Activated CD4-positive, alpha-beta T cell treated with anti-CD3 and anti-CD28 coated beads for 1 hour (primary cell): ENCODE data around the gene C2CD4C.
"Not testable (repeated sequence)": the region's sequence is repeated elsewhere in the genome, so short reads cannot be mapped to it uniquely, and the experiment has no call there.

ENCODE experiments used
- DNase-seq: peaks from one replicate; pipeline ENCODE4 v3.0.0-alpha.2; 2020

Gene C2CD4C

DNA sequence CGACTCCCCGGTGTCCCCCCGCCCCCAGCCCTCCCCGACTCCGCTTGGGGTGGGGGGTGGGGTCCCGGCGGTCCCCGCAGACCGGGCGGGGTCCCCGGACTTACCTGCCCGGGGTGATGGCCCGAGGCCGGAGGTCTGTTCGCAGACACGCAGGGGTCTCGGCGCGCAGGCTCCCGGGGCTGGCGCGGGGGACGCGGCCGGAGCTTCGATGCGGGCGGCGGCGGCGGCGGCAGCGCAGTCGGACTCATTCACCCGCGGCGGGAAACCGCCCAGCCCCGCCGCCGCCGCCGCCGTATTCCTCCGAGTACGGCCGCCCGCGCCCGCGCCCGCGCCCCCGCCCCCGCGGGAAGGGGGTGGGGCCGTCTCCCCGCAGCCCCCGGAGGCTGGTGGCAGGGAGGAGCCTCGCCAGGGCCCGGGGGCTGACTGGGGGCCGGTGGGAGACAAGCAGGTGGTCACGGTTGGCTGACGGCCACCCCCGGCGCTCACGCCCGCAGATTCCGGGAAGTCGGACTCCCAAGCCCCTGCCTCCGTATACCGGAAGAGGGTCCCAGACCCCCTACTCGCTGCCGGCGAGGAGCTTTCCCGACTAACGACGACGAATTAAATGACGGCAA, at the start of gene C2CD4C:
Gene C2CD4C, minus strand, starts transcription at position 246 of the 614 bp plus-strand sequence. CDS start 786 bp downstream, outside the sequence.
- DNase-seq: no peak

- no peak for DNase-seq
These were observed 49.4 kb upstream of the C2CD4C start for GRCh38 chr19:458091-459042.

DNA sequence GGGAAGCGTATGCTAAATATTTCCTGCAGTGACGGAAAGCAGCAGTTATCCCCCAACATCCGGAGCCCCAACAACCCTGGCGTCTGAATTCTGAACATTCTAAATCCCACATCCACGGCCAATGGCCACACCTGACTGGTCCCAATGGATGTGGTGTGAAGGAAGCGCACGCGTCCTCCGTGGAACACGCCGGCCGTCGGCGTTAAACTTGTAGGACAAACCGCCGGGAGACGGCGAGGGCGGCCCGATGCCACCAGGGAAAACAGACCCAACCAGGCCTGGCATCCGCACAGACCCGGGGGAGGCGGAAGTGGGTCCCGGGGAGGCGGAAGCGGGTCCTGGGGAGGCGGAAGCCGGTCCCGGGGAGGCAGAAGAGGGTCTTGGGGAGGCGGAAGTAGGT, 48.7 kb upstream of the C2CD4C start:
- DNase-seq: no peak

- DNase-seq: no peak
These were observed 47.7 kb upstream of the C2CD4C start for GRCh38 chr19:456547-457110.

- no peak for DNase-seq
These were observed 47.1 kb upstream of the C2CD4C start for GRCh38 chr19:455851-456546.

DNA sequence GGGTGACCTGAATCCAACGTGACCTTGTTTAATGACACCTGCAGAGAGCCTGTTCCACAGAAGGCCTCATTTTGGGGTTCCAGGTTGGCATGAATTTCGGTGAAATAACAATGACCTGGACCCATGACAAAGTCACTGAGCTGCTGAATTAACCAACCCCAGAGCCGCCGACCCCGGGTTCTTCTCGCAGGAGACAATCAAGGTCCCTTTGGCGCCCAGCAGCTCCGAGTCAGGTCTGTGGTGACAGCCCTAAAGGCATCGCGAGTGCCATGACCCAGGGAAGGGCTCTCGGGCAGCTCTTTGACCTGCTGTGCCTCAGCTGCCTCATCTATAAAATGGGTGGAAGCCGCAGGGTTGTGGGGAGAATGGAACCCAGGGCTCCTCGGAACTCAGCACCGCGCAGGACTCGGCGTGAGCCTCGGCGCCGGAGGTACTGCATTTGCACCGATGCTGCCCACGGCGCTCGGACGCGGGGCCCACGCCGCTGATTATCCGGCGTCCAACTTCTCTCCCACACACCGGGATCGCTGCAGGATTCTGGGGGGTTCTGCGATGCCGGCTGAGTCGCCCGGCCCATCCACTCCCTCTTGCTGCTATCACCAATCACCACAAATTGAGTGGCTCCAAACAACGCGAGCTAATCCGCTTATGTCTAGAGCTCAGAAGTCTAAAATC, 46.2 kb upstream of the C2CD4C start:
- no peak for DNase-seq

DNA sequence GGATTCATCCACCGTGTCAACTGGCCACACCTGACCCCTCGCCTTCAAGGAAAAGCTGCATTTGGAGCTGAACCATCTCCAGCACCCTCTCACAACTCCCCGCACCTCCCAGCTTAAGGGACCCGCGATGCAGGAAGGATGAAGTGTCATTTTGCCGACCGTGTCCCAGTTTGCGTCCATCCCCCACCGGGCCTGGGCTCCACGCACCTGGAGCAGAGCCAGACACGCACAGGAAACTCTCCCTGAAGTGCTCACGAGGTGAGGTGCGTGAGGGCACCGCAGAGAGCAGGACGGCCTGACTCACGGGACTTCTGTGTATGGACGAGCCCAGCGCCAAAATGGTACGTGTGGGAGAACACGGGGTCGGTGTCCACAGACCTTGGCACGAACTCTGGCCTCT, 44.7 kb upstream of the C2CD4C start:
- DNase-seq: no peak

GRCh38 chr19:452829-453228, 43.9 kb upstream of the C2CD4C start:
- no peak for DNase-seq

GRCh38 chr19:450912-451481, 42.0 kb upstream of the C2CD4C start:
- DNase-seq: not testable (repeated sequence)

- DNase-seq: no peak
These were observed 41.0 kb upstream of the C2CD4C start for GRCh38 chr19:449916-450315.

DNA sequence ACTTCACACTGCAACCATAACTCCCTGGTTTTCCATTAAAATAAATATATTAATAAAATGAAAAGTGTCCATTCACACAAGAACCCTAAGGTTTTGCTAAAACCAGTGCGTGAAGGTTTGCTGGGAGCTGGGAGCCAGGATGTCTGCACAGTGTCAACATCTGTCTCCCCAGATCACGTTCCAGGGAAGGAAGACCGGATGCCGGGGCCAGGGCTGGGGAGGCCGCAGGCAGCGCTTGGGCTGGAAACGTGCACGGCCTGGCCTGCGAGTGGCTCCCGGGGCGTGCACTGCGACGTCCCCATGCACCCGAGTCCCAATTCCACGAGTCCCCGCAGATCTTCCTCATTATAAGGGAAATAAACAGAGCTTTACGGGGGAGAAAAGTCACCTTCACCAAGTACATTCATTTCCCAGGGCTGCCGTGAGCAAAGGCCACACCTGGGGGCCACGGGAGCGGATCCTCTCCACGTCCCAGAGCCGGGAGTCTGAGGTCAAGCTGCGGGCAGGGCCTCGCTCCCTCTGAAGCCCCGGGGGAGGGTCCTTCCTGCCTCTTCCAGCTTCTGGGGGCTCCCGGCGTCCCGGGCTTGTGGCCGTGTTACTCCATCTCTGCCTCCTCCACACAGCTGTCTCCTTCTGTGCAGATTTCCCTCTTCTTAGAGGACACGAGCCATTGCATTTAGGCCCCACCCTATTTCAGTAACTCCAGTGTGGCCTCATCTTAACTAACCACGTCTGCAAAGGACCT, 39.0 kb upstream of the C2CD4C start:
- no peak for DNase-seq

GRCh38 chr19:447064-447426, 38.1 kb upstream of the C2CD4C start:
- DNase-seq: no peak

- DNase-seq: no peak
These were observed 35.8 kb upstream of the C2CD4C start for GRCh38 chr19:444677-445210.

DNA sequence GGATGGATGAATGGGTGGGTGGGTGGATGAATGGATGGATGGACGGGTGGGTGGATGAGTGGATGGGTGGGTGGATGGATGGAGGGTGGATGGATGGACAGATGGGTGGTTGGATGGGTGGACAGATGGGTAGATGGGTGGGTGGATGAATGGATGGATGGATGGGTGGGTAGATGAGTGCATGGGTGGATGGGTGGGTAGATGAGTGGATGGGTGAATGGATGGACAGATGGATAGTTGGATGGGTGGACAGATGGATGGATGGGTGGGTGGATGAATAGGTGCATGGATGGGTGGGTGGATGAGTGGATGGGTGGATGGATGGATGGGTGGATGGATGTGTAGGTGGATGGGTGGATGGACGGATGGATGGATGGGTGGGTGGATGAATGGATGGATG, 34.1 kb upstream of the C2CD4C start:
- no peak for DNase-seq

- no peak for DNase-seq
These were observed 33.1 kb upstream of the C2CD4C start for GRCh38 chr19:442085-442484.

DNA sequence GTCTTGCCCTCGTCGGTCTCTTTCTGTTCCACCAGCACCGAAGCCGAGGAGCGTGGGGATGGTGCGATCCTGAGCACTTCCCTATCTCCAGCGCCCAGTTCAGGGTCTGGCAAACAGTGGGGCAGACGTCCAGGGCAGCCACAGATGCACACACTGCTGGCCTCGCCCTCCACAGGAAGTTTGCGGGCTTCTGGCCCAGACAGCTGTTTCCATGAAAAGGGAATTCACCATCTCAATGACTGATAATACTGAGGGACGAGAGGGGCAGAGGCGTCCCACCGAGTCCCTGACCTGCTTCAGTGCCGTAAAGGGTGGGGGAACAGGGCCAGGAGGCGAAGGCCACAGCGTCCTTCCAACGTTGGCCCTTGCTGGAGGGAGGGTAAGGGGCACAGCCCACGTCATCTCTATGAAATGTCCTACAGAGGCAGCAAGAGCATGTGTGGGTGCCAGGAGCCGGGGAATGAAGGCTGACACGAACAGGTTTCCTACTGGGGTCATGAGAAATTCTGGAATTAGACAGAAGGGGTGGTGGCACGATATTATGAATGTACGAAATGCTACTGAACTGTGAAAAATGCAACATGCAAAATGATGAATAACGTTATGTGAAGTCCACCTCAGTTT, 32.4 kb upstream of the C2CD4C start:
- no peak for DNase-seq

DNA sequence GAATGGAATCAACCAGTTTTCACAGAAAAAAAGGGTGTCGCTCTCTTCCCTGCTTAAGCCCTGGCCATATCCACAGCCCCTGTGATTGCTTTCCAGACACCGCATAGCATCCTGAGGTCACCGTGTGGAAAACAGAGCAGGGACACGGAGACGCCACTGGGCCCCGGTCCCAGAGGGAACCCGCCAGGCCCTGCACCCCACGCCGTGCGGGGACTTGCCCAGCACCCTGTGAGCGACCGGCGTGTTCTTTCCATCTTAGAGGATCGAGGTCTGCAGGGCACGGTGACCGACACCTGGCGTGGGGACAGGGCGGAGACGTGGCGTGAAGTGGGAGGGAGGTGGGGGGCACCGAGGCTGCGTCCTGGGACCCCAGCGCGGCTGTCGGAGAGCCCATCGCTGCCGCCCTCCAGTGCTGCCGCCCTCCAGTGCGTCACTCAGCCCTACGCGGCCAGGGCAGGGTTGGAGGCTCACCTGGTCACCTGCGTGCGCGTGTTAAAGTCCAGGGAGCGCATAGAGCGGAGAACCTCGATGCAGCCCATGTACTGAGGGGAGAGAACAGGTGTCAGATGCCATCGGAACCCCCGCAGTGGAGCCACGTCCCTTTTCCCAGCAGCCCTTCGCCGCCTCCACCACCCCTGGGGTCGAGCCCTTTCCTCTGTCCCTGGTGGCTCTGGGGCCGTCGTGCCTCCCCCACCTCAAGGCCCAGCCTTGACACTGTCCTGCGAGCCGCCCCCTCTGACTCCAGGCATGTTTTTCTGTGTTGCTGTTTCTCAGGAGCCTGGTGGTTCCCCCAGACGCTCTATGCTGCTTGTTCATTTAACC, 31.7 kb upstream of the C2CD4C start:
- no peak for DNase-seq

DNA sequence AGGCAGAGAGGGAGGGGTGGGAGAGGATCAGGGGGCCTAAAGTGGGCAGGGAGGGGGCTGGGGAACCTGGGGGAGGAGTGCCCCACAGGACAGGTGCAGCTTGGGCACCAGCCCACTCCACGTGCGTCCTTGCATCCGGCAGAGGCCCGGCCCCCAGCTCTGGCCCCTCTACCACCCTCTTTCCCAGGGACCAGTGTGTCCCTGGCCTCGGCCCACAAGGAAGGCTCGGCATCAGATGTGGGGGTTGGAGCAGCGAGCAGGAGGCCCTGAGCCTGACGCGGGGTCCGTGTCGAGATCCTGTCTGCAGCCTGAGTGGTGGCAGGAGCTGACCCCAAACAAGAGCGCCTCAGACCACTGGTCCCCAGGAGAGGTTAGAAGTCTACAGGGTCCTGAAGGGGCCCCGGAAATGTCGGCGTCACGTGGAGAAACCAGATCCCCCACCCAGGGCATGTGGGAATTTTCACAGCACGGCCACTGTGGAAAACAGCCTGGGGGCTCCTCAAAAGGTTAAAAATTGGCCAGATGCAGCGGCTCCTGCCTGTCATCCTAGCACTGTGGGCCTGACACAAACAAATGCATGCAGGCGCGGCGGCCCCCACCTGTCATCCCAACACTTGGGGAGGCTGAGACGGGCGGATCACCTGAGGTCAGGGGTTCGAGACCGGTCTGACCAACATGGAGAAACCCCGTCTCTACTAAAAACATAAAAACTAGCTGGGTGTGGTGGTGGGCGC, 30.4 kb upstream of the C2CD4C start:
- DNase-seq: no peak

- DNase-seq: no peak
These were observed 29.5 kb upstream of the C2CD4C start for GRCh38 chr19:438416-438958.
